GM15510 (cell line): ENCODE measurements around the gene NOC3L.

Experiments used
- POLR2A ChIP-seq: IDR thresholded peaks from 3 replicates; pipeline ENCODE4 v1.6.1; 2011; ENCODE audit warnings: borderline replicate concordance; ENCODE audit not compliant: insufficient read length; ENCODE audit errors: extremely low read depth

Gene NOC3L

DNA sequence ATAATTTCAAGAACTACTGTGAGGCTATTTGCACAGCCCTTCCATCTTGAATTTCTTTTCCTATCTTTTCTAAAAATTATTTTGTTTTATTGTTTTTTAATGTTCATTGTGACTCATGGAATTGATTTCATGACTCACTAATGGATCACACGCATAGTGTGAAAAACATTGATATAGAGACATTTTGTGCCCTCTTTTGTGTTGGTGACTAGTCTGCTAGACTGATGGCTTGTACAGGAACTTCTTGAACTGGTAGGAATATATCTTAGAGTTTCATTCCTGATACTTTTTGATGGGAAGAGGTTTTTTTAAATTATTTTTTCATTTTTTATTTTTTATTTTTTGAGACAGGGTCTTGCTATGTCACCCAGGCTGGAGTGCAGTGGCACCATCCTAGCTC is 12.6 kb upstream of the NOC3L start:
- TF ChIP-seq POLR2A: no peak

DNA sequence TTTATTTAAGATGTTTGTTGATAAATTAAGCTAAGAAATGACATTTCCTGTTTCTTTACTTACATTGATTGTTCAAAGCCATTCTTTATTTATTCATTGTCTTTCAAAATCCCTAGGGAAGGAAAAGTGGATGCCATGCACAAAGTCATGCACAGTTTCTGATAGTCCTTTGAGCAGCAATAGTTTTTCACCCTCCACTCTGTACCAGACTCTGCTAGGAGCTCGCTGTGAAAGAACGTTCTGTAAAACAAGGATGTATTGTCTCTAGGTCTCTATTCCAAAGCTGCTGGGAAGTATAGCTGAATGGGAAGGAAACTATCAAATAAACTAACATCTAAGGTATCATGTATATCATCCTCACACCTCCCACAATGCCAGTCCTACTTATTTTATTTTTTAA is 7.8 kb upstream of the NOC3L start:
- no peak for TF ChIP-seq POLR2A

DNA sequence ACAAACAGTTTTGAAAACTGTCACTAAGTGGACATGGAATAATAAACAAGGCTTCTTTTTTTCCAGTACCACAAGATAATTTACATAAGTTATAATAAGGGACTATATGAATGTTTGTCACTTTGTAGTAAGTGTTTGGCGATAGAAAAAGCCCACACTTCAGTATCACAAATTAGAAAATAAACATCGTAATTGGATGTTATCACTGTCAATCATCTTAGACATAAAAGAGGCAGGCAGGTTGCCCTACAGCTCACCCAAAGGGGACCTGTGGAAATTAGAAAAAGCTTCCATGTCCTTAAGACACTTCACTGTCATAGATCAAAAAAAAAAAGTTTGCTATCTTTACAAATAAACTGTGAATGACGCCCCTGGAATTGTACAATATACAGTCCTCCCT is 3.6 kb upstream of the NOC3L start:
- no peak for TF ChIP-seq POLR2A

DNA sequence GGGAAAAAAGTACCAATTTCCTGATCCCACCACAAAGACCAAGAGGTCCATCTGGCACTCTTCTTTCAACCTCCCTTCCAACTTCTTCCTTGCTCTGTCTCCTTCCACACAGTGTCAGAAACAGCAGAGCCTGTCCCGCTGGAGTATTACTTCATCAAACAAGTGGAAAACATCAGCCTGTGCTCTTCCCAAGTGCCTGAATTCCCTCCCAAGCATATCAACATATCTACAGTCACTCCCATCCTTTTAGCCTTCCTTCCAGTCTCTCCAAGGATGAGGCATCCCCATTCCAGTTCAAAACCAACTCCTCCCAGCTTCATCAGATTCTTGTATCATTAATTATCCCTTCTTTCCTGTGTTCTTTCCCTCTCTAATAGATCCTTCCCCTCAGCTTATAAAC is 1.7 kb upstream of the NOC3L start:
- no peak for TF ChIP-seq POLR2A

DNA sequence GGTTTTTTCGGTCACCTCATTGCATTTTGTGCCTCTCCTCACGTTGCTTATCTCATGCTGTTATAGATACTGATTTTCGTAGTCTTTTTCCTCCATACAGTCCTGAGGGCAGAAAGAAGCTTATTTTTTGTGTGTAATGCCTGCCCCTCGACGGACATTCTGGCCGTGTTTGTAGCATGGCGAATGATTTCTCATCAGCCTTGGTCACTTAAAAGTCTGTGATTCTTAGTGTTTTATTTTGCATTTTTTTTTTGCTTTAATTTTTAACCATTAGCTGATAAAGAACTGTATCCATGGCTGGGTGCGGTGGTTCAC is 469 bp upstream of the NOC3L start:
- no peak for TF ChIP-seq POLR2A

DNA sequence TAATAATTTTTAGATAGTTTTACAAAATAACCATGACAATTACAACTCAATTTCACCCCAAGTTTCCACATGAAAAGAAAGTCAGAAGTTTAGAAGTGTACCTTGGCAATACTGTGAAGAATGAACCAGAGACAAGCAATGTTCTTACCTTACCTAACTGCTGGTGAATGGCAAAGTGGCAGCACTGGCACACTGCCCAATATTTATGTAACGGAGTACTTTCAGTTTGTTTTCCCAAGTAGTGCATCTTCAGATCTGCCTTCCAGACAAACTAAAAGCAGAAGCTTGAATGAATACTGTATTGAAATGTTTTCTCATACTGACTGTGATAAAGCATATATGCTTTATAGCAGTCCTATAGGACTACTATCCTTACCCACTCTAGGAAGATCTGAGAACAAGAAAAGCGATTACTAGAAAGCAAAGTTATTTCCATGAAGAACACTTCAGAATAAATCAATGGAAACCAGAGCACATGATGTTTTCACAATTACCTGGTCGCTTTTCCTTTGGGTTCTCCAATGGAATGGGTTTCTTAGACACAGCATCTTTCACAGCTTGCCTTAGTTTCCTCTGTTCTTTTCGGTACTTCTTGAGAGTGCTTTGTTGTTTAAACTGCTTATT is 1.5 kb downstream of the NOC3L start:
- no peak for TF ChIP-seq POLR2A

DNA sequence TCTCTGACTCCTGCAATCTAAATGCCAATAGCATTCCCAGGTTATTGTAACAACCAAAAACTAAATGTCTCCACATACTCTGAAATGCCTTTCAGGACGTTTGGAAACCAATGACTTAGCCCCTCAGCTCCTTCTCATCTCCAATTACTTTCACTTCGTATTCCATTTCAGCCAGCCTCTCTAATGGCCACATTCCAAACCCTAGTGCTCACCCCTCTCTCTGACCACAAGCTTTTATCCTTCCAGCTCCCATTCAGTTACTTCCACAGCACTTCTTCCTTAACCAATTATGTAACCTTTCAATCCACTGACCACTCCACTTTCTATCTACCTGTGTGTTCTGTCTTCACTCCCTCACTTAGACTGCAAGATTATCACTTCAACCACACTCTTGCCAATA is 4.3 kb downstream of the NOC3L start:
- no peak for TF ChIP-seq POLR2A

DNA sequence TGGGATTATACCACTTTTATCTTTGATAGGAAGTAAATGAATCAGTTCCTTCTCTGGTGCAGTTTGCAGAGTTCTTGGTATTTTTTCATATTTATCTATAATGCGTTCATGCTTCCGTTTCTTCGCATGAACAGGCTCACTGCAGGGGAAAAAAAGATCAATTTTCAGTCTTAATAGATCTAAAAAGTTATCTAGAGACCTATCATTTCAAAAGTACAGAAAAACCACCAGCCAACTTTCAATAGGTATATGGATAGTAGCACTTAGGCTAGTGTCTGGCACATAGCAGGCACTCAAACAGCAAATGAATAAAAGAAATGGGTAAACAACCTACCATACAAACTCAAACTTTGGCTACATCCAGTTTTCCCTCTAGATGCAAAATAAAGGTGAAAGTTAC is 5.5 kb downstream of the NOC3L start:
- TF ChIP-seq POLR2A: no peak

DNA sequence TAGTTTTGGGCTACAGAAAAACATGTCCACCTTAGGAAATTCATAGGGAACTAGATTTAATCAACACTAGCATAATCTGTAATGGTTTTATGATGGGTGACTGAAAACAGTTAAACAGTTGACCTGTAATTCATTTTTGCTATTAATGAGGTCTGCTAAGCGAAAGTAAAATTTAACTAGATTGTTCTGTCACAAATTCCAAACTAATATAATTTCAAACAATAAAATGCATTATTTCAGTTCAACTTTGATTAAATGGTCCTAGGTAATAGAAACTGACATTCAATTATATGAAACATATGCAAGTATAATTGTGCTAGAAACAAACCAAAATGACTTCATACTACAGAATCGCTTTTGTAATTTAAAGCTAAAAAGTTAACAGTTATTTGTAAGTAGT is 6.9 kb downstream of the NOC3L start:
- no peak for TF ChIP-seq POLR2A

DNA sequence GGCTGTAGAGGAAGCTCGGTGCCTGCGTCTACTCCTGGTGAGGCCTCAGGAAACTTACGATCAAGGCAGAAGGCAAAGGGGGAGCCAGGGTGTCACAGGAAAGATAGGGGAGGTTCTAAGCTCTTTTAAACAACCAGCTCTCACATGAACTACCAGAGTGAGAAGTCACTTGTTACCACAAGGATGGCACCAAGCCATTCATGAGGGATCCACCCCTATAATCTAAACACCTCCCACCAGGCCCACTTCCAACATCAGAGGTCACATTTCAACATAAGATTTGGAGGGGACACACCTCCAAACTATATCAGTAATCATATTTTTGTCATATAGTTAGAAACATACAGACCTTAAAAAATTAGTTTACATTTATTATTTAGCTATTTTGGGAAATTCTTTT is 9.4 kb downstream of the NOC3L start:
- no peak for TF ChIP-seq POLR2A

DNA sequence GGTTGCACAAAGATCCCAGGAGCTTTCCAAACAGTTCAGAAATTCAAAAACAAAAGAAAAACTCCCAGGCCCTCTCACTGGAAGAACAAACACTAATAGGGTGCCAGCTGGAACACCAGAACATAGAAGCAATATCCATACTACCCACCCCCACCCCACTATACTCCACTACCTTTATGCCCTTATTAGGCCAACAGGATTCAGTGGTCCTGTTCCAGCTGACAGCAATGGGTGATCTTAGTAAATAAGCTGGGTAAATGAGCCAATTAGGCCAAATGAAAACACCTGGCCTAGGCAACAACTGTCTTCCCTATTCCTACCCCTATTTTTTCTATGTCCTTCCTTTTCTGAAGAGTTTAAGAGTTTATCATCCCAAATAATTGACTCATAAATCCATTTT is 11.7 kb downstream of the NOC3L start:
- no peak for TF ChIP-seq POLR2A

DNA sequence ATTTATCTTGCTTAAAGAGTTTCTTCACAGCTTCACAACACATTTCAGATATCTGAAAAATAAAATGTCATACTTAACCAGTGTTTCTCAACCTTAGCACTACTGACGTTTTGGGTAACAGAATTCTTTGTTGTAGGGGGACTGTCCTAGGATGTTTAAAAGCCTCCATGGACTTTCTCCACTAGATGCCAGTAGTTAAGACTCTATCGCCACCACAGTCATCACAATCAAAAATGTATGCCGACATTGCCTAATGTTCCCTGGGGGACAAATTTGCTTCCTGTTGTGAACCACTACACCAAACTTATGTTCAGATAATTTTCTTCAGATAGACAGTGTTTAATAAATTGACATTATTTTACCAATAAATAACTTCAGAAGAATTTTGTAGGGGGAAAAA is 13.4 kb downstream of the NOC3L start:
- no peak for TF ChIP-seq POLR2A

DNA sequence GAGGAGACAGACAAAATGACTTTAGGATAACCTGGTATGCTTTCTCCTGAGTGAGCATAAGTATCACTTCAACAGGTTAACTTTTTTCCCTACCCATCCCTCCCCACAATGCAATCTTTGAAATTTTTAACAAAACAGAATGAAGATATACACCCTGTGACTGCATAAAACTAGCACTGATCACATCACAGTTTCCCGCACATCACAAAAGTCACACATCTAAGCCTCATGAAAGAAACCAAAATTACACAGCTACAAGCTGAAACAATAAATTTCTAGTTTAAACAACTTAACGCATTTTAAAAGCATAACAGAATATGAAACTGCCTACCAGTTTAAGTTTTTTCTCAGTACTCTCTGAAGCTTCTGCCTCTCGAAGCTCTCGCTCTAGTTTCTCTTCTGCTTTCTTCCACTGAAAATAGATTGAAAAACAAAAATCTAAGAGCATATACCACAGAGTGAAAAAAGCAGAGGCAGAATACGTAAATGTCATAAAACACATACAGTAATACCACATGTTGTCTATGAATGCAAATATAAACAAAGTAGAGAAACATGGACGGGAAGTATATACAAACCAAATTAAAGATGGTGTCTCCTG is 18.1 kb downstream of the NOC3L start:
- no peak for TF ChIP-seq POLR2A

DNA sequence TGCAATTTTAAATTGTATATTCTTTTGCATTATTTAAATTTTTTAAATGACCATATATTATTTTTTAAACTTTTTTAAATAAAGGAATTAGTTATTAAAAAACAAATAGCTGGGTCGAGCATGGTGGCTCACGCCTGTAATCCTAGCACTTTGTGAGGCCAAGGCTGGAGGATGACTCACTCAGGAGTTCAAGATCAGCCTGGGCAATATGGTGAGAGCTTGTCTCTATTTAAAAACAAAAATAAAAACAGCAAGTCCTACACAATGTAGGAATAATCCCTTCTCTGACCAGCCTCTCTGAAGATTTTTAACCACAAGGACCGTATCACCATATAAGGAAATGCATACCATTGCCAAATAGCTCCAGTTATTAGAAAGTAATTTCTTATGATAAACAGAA is 19.6 kb downstream of the NOC3L start:
- TF ChIP-seq POLR2A: no peak

DNA sequence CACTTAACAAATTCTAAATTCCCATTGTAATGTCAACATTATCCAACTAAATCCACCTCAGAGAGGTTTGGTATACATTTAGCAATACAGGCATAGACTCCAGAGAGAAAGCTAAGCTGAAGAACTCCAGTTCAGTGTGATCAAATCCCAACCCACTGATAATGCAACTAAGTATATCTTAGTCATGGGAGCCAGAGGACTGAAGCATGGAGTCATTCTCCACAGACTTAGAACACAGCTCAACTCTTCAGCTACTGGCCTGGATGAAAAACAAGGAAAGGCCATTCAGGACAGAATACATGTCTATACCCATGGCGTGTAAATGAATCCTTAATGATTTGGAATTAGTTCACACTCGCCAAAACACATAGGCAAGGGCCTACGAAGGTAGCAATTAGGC is 27.9 kb downstream of the NOC3L start:
- no peak for TF ChIP-seq POLR2A

DNA sequence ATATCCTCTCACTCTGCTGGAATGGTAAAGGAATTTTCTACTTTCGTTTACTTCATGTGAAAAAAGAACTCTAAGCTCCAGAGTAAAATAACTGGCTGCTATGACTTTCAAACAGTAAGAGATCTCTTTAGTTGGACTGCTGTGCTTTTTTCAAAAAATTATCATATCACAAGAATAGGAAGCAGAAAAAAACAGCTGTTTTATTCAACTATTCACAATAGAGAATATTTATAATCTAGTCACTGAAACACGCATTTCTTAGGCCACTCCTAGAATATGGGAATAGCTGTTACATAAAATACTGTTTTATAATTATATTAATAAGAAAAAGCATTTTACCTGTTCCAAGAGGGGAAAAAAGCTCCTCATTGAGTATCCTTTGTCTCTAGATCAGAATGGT is 29.7 kb downstream of the NOC3L start:
- TF ChIP-seq POLR2A: no peak

DNA sequence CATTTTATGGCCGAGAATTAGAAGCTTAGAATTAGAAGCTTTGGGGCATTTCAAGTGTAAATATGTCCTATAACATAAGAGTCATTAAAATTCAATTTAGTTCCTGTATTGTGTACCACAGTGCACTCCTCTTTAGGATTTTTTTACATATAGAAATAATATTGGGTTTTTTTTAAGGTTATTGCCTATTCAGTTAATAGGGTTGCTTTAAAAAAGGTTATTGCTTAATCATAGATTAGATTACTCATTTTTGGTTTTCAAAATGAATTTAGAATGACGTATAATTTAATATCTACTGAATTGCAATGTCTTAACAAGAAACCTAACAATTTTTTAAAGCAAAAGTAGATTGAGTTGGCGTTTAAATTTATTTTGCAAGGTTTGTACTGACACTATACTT is 34.1 kb downstream of the NOC3L start:
- no peak for TF ChIP-seq POLR2A

DNA sequence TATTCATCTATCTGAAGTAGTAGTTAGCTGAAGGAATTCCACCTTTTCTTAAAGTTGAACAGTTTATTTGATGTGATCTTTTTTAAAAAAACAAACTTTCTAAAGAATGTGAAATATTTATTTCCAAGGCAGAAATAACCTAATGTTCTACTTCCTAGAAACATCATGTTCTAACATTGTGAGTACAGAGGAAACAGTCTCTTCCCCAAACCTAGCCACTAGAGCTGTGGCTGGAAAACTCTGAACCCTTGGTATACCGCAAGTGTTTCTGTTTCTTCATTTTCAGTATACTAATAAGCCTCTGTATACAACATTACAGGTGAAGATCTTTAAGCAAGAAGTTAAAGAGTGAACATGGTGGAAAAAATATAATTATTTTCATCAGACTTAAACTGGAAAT is 35.1 kb downstream of the NOC3L start:
- TF ChIP-seq POLR2A: no peak

DNA sequence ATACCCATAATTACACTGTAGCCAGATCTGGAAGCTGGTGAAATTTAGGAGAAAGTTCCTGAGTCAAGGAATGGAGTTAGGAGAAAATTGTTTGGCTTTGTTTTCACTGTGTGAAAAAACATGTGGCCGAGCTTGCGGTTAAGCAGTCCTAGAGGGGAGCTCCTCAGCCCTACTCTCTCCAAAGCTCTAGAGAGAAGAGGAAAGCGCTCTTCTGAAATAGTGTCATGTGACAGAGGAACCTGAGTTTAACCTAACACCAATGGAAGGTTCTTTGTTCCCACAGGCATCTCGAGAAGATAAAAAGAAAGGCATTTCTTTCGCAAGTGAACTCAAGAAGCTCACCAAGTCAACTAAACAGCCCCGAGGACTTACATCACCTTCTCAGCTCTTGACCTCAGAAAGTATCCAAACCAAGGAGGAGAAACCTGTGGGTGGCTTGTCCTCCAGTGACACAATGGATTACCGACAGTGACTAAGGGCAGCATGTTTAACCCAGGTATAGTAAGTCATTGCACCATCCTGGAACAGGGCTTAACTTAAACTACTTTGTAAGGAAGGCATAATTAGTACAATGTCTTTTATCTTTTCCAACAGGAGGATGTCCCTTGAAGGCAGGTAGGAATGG is 38.0 kb downstream of the NOC3L start:
- TF ChIP-seq POLR2A: no peak
